DOHH2 (cell line): ENCODE measurements around the gene CAMSAP1.

ENCODE experiments used
- H3F3A ChIP-seq: fragments of 200-600 bp; sonication (generic), shearing (Covaris generic); 2 replicates; pipeline ENCODE4 v1.6.0; 2016; ENCODE audit warnings: antibody characterized with exemption, mild to moderate bottlenecking; ENCODE audit not compliant: control insufficient read depth, insufficient read depth
- H3K27ac ChIP-seq: fragments of 200-600 bp; sonication (generic); 2 replicates; pipeline ENCODE4 v1.5.1; 2014; ENCODE audit warnings: low read depth, mild to moderate bottlenecking, low read length, moderate library complexity
- H3K27me3 ChIP-seq: fragments of 200-600 bp; sonication (generic); 2 replicates; pipeline ENCODE4 v1.6.1; 2014; ENCODE audit warnings: mild to moderate bottlenecking, low read length, mixed read lengths; ENCODE audit not compliant: control insufficient read depth
- H3K36me3 ChIP-seq: fragments of 200-600 bp; sonication (generic); 2 replicates; pipeline ENCODE4 v1.6.1; 2014; ENCODE audit warnings: mild to moderate bottlenecking, low read length, moderate library complexity, mixed read lengths; ENCODE audit not compliant: control insufficient read depth
- H3K4me1 ChIP-seq: fragments of 200-600 bp; sonication (generic); 2 replicates; pipeline ENCODE4 v1.6.1; 2014; ENCODE audit warnings: mild to moderate bottlenecking, low read length, mixed read lengths; ENCODE audit not compliant: control insufficient read depth
- H3K4me2 ChIP-seq: fragments of 200-600 bp; sonication (generic); 2 replicates; pipeline ENCODE4 v1.6.0; 2014; ENCODE audit warnings: mild to moderate bottlenecking, low read length, moderate library complexity
- H3K4me3 ChIP-seq: fragments of 200-600 bp; sonication (generic); 2 replicates; pipeline ENCODE4 v1.5.1; 2014; ENCODE audit warnings: mild to moderate bottlenecking, low read length, mixed read lengths
- H3K79me2 ChIP-seq: fragments of 200-600 bp; sonication (generic); 2 replicates; pipeline ENCODE4 v1.6.1; 2014; ENCODE audit warnings: mild to moderate bottlenecking, low read length, mixed read lengths; ENCODE audit not compliant: control insufficient read depth
- H3K9me2 ChIP-seq: fragments of 200-600 bp; sonication (generic); replicated peaks from 2 replicates; pipeline ENCODE4 v1.6.1; 2014; ENCODE audit warnings: mild to moderate bottlenecking, low read length, mixed read lengths; ENCODE audit not compliant: control insufficient read depth
- H3K9me3 ChIP-seq: fragments of 200-600 bp; sonication (generic); 2 replicates; pipeline ENCODE4 v1.6.1; 2014; ENCODE audit warnings: antibody characterized with exemption, low read length, mixed read lengths; ENCODE audit not compliant: control insufficient read depth, insufficient read depth
- H4K20me1 ChIP-seq: fragments of 200-600 bp; sonication (generic); 2 replicates; pipeline ENCODE4 v1.6.0; 2014; ENCODE audit warnings: low read depth, mild to moderate bottlenecking, antibody characterized with exemption, low read length, moderate library complexity; ENCODE audit not compliant: control insufficient read depth, insufficient read depth
- EZH2phosphoT487 ChIP-seq: fragments of 200-600 bp; sonication (generic); IDR thresholded peaks from 2 replicates; pipeline ENCODE4 v1.6.1; 2017; ENCODE audit warnings: borderline replicate concordance, mild to moderate bottlenecking, antibody characterized with exemption, low read length, moderate library complexity, mixed read lengths
- TF ChIP-seq, protein P1 (sequence below): fragments of 200-600 bp; sonication (generic); IDR thresholded peaks from one replicate; pipeline ENCODE4 v1.5.1; 2014; ENCODE audit warnings: antibody characterized with exemption, mild to moderate bottlenecking, low read depth, low read length; ENCODE audit not compliant: poor library complexity, severe bottlenecking

Gene CAMSAP1

DNA sequence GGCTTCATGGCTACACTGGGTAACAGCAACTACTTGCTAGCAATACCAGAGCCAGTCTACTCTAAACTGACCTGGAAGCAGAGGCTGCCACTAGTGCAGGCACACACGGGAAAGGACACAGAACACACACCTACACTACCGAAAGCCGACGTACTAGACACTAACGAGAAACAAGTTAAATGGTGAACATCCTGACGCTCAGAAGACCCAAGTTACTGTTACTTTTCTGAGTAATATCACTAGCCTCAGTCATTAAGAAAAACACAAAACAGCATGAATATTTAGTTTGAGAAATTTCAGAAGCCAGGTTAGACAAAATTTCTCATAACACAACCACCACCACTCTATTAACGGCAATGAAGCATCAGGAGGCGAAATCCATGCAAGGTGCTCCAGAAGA, 44.5 kb downstream of the CAMSAP1 start:
- Histone ChIP-seq H3K27ac (no peak overlapping the region), H4K20me1 (no peaks in the 10 kb centered on the region), H3K27me3 (no peaks in the 10 kb centered on the region), H3F3A (no peaks in the 10 kb centered on the region), H3K4me2 (no peak overlapping the region), H3K36me3 (peaks cover 5% of the 10 kb centered on the region; the same call in 1 of the 2 replicates), H3K4me1 (no peaks in the 10 kb centered on the region), H3K4me3 (no peak overlapping the region), H3K9me3 (no peaks in the 10 kb centered on the region), H3K79me2 (peaks cover 23% of the 10 kb centered on the region), H3K9me2 (no peaks in the 10 kb centered on the region)
- no peak for TF ChIP-seq EZH2phosphoT487
- TF ChIP-seq, protein P1, sequence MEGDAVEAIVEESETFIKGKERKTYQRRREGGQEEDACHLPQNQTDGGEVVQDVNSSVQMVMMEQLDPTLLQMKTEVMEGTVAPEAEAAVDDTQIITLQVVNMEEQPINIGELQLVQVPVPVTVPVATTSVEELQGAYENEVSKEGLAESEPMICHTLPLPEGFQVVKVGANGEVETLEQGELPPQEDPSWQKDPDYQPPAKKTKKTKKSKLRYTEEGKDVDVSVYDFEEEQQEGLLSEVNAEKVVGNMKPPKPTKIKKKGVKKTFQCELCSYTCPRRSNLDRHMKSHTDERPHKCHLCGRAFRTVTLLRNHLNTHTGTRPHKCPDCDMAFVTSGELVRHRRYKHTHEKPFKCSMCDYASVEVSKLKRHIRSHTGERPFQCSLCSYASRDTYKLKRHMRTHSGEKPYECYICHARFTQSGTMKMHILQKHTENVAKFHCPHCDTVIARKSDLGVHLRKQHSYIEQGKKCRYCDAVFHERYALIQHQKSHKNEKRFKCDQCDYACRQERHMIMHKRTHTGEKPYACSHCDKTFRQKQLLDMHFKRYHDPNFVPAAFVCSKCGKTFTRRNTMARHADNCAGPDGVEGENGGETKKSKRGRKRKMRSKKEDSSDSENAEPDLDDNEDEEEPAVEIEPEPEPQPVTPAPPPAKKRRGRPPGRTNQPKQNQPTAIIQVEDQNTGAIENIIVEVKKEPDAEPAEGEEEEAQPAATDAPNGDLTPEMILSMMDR = no peak

DNA sequence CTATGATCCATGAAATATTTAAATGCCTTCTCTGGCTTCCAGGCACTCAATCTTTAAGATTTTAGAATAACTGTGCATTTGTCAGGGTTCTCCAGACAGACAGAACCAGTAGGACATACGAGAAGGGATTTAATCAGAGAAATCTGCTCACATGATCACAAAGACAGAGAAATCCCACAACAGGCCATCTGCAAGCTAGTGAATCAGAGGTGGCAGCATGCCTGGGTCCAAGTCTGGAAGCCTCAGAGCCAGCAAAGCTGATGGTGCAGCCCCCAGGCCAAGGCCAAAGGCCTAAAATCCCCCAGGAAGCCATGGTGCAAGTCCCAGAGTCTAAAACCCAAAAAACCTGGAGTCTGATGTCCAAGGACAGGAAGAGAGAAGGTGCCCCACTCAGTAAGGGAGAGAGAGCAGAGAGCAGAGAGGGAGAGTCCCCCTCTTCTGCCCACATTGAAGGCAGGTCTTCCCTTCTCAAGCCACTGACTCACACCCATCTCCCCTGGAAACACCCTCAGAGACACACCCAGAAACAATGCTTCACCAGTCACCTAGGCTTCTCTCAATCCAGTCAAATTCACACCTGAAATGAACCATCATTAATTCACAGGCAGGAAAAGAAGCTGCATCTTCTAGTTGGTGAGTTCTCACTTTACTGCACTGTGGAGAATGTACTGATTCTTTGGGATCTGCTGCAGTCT, 48.7 kb downstream of the CAMSAP1 start:
- H3K27me3 ChIP-seq = no peaks in the 10 kb centered on the region
- no peak overlapping the region for H3K4me2 ChIP-seq
- H3F3A ChIP-seq = no peaks in the 10 kb centered on the region
- TF ChIP-seq, protein P1 = no peak
- no peak for TF ChIP-seq EZH2phosphoT487
- no peaks in the 10 kb centered on the region for H3K4me1 ChIP-seq
- H4K20me1 ChIP-seq = no peaks in the 10 kb centered on the region
- no peak overlapping the region for H3K4me3 ChIP-seq
- no peaks in the 10 kb centered on the region for H3K9me2 ChIP-seq
- peaks cover 13% of the 10 kb centered on the region for H3K79me2 ChIP-seq
- no peaks in the 10 kb centered on the region for H3K9me3 ChIP-seq
- H3K36me3 ChIP-seq = peaks cover 5% of the 10 kb centered on the region
- no peak overlapping the region for H3K27ac ChIP-seq

DNA sequence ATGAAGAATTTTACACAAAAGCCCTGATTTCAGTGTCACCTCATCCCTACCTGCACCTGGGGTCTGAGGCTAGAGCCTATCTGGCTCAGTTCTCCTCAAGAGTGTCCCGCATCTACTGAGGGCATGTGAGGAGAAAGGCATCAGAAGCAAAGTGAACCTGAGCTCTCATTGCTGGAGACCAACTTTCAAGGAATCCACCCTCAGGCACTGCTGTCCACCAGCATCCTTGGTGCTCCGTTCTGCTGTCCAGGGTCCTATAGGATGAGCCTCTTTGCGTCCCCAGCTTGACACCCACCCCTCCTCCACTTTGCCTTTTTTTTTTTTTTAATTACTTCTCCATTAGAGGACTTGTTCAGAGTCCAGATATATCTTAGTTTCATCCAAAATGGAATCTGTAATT, 49.5 kb downstream of the CAMSAP1 start:
- H4K20me1 ChIP-seq = no peaks in the 10 kb centered on the region
- peaks cover 5% of the 10 kb centered on the region for H3K79me2 ChIP-seq
- H3K27ac ChIP-seq = no peak overlapping the region
- H3K9me3 ChIP-seq = no peaks in the 10 kb centered on the region
- no peak overlapping the region for H3K4me2 ChIP-seq
- no peak for TF ChIP-seq EZH2phosphoT487
- TF ChIP-seq, protein P1 = no peak
- no peaks in the 10 kb centered on the region for H3K27me3 ChIP-seq
- no peaks in the 10 kb centered on the region for H3F3A ChIP-seq
- H3K36me3 ChIP-seq = peaks cover 5% of the 10 kb centered on the region
- no peak overlapping the region for H3K4me3 ChIP-seq
- no peaks in the 10 kb centered on the region for H3K9me2 ChIP-seq
- H3K4me1 ChIP-seq = no peaks in the 10 kb centered on the region
